Measurements from ENCODE around the gene AFAP1. TPM values are rescaled to one million over a fixed set of nuclear protein-coding genes. Genes with fewer than 3 reads are reported as not detected.
A peak's percentile ranks its signal among the peaks of the same experiment; 100 is the strongest.

The AFAP1 gene
- total RNA-seq, 1 donor from 2014 or later, result 29.8 TPM

GRCh38 chr4:7823416-7823824, 116.2 kb downstream of the AFAP1 start:
- peak; percentile 27 to 45 for DNase-seq (ENCODE audit: low read depth in 2 of 2)

- no peak for DNase-seq (ENCODE audit: low read depth in 2 of 2)
These were observed 116.8 kb downstream of the AFAP1 start for GRCh38 chr4:7822877-7823276.

- DNase-seq (ENCODE audit: low read depth in 2 of 2), result no peak
These were observed 117.5 kb downstream of the AFAP1 start for GRCh38 chr4:7822137-7822505.

- DNase-seq (ENCODE audit: low read depth in 2 of 2), result no peak
These were observed 118.2 kb downstream of the AFAP1 start for GRCh38 chr4:7821245-7822136.

GRCh38 chr4:7820031-7820818, 119.4 kb downstream of the AFAP1 start:
- DNase-seq (ENCODE audit: low read depth in 2 of 2), result no peak

- no peak for DNase-seq (ENCODE audit: low read depth in 2 of 2)
These were observed 120.2 kb downstream of the AFAP1 start for GRCh38 chr4:7819446-7819845.

- DNase-seq (ENCODE audit: low read depth in 2 of 2), result peak in 1 of 2 donors; percentile 23
These were observed 121.2 kb downstream of the AFAP1 start for GRCh38 chr4:7818399-7818911.

GRCh38 chr4:7817877-7818398, 121.7 kb downstream of the AFAP1 start:
- no peak for DNase-seq (ENCODE audit: low read depth in 2 of 2)

GRCh38 chr4:7816771-7817170, 122.9 kb downstream of the AFAP1 start:
- DNase-seq (ENCODE audit: low read depth in 2 of 2), result no peak

GRCh38 chr4:7815981-7816380, 123.7 kb downstream of the AFAP1 start:
- no peak for DNase-seq (ENCODE audit: low read depth in 2 of 2)

GRCh38 chr4:7815562-7815961, 124.1 kb downstream of the AFAP1 start:
- DNase-seq (ENCODE audit: low read depth in 2 of 2), result peak; percentile 70 to 89

- no peak for DNase-seq (ENCODE audit: low read depth in 2 of 2)
These were observed 125.2 kb downstream of the AFAP1 start for GRCh38 chr4:7814451-7814850.

GRCh38 chr4:7813674-7814073, 126.0 kb downstream of the AFAP1 start:
- DNase-seq (ENCODE audit: low read depth in 2 of 2), result peak in 1 of 2 donors; percentile 84

- no peak for DNase-seq (ENCODE audit: low read depth in 2 of 2)
These were observed 126.7 kb downstream of the AFAP1 start for GRCh38 chr4:7812921-7813320.

- DNase-seq (ENCODE audit: low read depth in 2 of 2), result no peak
These were observed 127.3 kb downstream of the AFAP1 start for GRCh38 chr4:7812231-7812857.

GRCh38 chr4:7811536-7812191, 128.0 kb downstream of the AFAP1 start:
- no peak for DNase-seq (ENCODE audit: low read depth in 2 of 2)

GRCh38 chr4:7810783-7811535, 128.7 kb downstream of the AFAP1 start:
- DNase-seq (ENCODE audit: low read depth in 2 of 2), result no peak

GRCh38 chr4:7808752-7809151, 130.9 kb downstream of the AFAP1 start:
- peak; percentile 60 to 92 for DNase-seq (ENCODE audit: low read depth in 2 of 2)

GRCh38 chr4:7808181-7808580, 131.5 kb downstream of the AFAP1 start:
- DNase-seq (ENCODE audit: low read depth in 2 of 2), result no peak

- DNase-seq (ENCODE audit: low read depth in 2 of 2), result peak in 1 of 2 donors; percentile 45
These were observed 132.2 kb downstream of the AFAP1 start for GRCh38 chr4:7807351-7807921.
